ENCODE data around the gene TSTD2.

The TSTD2 gene
- total RNA-seq: 18.3 to 38.6 reads per million in 2 donors

DNA sequence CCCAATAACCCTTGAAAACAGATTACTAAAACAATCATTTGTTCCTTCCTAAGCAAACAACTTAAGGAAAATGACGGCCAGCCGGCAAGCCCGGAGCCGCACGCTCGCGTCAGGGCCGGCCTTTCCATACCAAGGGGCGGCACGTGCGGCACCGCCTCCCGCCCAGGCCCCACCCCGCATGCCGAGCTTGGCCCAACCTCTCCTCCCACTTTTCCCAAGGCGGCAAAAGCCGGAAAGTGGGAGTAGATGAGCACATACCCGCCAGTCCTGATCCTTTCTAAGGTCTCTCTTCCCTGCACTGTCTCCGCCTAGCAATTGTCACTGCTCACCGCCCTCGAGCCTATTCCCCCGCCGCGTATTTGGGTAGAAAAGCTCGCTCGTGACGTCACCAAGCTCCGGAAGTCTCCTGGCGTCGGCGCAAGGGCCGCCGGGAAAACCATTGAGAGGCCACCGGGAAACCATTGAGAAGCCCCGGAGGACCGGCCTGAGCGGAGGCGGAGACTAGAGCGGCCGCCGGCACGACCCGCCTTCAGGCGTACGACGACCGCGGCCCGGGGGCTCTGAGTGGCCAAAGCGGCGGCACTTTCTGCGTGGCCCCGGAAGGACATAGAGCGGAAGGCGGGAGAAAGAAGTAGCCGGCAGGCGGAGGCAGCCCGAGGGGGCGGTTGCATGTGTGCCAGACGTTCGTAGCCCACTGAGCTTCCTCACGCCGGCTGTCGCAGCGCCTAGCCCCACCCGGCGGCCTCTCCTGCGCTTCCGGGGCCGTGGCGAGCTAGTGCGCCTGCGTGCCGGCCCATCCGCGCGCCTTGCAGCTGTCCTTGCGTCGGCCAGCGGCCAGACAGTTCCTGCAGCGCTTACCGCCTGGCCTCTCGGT is at the start of gene TSTD2, which contains the start of gene NCBP1:
TSTD2 (minus strand) TSS at position 384 of the 874 bp plus-strand sequence. CDS start 5,806 bp downstream, outside the sequence.
NCBP1 (plus strand) TSS at position 837 of the 874 bp plus-strand sequence. CDS start 61 bp downstream, outside the sequence.
- peak; percentile 92 for DNase-seq

DNA sequence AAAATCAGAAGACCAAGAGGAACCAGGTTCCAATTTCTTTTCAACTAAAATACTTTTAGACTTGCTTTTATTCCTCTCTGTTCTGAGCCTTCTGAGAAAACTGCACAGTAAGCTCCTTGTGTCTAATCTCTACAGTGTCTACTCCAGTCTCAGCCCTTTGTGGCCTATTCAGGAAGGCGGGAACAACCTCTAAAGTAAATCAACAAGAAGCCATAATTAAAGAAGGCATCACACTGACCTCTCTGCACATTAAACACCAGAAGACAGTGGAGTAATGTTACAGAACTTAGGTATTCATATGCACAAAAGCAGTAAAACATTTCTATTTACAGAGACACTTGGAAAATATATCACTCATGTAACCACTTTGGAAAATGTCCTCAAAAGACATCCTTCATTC is 49.1 kb upstream of the TSTD2 start:
- DNase-seq: no peak

DNA sequence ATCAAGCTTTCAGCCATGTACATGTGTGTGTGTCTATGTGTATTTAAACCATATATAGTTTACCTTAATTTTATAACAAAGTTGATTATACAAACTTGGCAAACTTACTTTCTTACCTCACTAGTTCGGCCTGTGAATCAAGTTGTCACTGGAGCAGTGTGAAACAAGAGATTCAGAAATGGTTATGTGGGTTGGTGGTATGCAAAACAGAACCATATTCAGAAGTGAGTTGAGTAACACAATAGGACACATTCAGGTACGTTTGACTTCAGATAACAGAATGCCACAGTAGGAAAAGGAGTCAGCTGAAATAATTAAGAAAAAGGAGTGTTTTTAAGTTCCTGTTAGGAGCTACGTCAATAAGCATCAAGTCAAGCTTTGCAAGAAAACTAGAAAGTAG is 42.5 kb upstream of the TSTD2 start:
- DNase-seq: no peak

DNA sequence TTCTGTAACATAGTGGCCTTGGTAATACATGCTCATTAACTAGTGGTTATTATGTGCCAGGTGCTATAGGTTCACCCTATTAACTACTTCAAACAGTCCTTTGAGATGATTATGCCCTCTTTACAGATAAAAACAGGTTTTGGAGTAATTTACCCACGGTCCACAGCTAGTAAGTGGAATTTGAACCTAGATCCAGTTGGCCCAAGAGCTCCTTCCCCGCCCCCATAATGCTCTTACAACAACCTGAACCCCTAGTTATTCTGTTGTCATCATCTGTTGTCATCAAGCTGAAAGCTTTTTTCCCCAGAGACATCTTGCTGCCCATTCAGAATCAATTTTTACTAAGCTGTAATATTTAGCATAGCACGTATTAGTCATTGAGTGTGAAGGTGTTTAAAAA is 40.8 kb upstream of the TSTD2 start:
- no peak for DNase-seq

DNA sequence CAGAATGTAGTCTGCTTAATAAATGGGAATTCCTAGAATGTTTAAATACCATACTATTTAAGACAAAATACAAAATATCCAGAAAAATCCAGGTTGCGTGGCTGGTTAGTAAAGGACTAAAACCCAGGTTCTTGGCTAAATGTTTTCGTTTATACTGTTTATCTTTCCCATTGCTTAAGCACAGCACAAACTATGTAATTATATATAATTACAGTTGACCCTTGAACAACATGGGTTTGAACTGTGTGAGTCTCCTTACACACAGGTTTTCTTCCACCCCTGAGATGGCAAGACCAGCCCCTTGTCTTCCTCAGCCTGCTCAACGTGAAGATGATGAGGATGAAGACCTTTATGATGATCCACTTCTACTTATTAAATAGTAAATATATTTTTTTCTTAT is 39.2 kb upstream of the TSTD2 start:
- DNase-seq: no peak

DNA sequence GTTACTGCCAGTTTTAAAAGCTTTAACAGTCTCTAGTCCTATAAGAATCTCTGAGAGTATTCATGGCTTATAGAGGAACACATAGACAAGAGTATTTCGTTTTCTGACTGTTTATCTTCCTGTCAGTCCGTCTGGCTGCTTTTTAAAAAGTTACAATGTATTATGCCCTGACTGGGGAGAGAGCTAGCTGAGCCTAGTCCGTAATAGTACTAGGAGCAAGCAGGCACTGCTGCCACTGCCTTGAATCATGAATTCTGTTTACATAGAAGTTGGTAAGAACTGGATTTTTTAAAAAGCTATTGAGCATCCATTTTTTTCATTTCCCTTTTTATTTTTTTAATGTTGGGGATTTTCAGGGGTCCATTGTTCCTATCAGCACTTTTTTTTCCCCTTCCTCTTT is 37.4 kb upstream of the TSTD2 start:
- no peak for DNase-seq

DNA sequence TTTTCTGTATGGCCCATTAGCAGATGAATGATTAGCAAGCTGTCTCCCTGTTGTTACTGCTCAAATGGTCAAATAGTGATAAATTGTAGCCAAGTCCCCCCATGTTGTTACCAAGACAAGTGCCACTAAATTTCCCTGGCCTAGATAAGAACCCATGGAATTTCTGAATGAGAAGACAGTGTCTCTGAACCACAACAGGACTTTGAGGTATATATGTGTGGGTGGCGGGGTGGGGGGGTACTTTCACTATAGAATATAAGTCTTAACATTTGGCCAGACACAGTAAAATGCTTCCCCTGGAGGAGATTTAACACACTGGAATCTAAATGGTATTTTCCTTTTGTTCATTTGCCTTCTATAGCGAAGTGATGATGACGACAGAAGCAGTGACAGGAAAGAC is 35.3 kb upstream of the TSTD2 start:
- no peak for DNase-seq

DNA sequence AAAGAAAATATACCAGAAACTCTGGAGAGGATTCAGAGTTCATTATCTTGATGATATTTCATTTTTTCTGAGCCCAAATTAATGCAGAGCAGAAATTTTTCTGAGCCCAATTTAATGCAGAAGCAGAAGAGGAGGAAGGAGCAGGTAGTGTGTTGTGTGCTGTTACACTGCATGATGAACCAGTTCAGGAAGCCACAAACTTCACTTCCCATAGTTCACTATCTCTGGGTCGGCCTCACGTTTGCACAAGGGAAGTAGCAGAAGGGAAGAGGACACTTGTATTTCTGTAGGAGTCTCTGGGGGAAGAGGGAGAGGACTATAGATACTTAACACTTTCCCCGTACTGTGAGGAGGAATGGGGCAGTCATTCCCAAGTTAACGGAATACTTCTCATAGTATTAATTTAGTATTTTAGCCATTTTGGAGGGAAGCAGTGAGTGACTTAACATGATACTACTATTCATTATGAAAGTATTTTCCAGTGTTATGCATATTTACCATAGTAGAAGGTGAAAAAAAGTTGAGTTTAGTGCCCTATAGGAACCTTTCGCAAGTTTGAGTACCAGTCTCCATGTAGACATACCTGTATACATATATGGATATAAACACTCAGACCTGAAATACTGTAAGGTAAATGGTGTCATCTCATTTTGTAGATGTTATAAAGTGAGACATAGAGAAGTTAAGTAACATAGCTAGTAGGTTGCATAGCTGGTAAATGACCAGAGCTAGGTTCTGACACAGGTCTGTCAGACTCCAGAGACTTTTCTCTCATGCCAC is 33.9 kb upstream of the TSTD2 start:
- DNase-seq: no peak

DNA sequence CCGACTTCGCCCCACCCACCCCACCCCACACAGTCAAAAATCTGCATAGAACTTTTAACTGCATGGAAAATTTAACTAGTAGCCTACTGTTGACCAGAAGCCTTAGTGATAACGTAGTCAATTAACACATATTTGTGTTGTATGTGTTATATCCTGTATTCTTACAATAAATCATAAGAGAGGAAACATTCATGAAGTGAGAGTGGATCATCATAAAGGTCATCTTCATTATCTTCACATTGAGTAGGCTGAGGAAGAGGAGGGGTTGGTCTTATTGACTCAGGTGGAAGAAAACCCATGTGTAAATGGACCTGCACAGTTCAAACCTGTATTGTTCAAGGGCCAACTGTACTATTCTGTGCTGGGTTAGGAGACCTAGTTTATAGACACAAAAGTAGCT is 32.6 kb upstream of the TSTD2 start:
- DNase-seq: no peak

DNA sequence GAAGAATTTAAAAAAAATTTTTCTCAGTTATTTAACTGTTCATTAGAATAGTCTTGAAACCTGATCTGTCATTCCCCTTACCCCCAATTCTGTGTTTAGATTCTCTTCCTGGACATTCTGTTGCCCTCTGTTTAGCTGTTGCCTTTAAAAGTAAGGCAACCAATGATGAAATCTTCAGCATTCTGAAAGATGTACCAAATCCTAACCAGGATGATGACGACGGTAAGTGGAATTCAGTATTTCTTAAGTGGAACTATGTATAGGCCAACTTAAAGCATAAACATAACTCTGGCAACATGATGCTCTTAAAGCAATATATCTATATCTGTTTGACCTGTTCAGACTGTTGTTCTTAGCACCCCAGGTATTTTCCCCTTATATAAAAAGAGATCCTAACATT is 27.7 kb upstream of the TSTD2 start:
- DNase-seq: no peak

DNA sequence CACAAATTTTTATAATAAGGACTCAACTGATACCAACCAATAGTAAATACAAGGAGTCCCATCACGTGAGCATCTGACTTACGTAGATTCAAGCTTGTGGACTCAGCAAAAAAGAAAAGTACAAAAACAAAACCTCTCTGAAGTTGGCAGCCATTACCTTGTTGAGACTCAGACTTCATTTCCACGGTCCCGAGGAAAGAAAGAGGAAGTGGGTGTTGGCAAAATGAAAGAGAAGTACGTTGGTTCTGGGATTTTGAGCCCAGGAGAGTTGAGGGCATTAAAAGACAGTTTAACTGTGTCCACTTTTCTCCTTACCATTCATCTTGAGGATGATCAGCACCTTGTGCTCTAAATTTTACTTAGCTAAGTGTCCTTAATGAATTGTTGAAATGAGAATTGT is 27.2 kb upstream of the TSTD2 start:
- DNase-seq: no peak

DNA sequence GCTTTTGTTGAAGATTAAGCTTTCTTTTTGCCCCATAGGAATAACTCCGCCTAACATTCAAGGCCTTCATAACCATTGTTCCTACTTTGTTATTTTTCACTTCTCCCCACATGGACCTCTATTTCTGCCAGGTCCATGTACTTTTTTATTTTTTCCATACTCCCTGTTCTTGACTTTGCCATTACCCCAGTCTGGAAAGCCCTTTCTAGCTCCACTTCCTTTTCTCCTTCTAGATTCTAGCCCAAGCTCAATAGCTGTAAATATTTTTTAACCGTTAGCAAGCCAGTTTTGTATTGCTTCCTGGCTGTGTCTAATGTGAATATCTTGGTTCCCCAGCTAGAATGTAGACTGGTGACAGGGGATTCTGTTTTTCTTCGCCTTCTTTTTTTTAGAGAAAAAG is 26.6 kb upstream of the TSTD2 start:
- no peak for DNase-seq

DNA sequence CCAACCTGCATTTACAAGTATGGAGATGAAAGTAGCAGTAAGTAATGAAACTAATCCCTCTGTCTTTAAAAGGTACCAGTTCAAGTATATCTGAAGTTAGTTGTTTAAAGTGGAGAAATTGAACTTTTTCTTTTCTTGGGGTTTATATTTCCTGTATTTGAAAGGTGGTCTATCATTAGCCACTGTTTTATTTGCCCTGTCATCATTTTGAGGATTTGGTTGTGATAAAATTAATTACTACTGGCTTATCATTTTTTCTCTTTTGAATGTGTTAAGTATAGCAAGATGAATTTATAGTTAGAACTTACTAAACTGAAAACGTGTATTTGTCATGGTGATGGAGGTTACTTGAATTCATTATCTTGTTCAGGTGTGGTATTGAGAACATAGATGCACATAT is 25.5 kb upstream of the TSTD2 start:
- no peak for DNase-seq

DNA sequence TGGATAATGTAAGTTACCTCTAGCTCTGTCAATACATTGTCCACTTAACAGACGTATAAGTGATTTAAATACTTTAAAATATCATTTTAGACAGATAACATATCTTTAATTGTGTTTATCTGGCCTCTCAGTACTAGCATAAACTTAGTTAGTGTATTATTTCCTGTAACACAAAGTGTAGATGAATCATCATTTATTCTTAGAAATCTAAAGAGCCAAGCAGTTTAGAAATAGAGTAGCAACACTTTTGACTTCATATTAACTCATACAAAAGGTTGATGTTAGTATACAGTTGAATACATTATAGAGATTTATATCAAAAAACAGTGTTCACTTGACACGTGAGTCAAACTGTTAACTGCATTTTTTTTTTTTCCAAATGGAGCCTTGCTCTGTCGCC is 18.5 kb upstream of the TSTD2 start:
- no peak for DNase-seq

DNA sequence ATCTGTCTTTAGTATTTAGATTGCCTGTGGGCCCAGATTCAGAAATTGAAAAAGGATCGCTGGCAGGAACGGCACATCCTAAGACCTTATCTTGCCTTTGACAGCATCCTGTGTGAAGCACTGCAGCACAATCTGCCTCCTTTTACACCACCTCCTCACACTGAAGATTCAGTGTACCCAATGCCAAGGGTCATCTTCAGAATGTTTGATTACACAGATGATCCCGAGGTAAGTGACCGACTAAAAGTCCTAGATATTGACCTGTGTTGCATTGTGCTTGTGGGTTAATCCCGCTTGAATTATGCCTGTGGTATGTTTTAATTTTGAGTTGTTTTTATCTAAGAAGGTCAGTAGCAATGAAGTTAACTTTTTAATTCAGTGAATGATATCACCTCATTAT is 14.8 kb upstream of the TSTD2 start:
- no peak for DNase-seq

DNA sequence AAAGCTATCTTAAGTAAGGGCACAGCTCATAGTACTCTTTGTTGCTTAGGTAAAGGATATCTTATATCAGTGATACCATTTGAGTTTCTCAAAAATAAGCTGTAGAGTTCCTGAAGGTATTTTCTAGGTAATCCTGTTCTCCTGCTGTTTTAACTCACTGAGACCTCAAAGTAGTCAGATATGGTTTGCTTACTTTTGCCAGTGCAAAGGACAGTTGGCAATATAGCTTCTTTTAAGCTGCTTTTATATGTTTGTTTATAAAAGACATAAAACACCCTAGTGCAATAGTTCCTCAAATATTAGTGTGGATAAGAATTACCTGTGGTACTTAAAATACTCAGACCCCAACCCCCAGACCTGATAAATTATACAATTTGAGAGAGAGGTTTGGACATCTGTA is 12.6 kb upstream of the TSTD2 start:
- DNase-seq: no peak

DNA sequence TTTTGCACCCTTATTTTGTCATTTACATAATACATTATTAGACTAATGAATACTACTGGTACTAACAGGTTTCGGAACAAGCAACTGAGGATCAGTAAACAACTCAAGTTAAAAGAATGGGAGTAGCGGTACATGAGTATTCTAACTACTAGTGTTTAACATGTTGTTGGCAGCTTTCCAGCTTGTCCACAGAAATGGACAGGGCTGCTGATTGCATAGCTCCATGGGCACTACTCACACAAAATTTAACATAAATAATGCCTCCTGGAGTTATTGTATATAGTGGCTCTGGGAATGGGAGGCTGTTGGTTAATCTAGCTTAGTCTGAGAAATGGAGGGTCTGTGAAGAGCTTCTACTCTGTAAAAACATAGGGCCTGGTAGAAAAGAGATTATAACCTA is 7.2 kb upstream of the TSTD2 start:
- no peak for DNase-seq

DNA sequence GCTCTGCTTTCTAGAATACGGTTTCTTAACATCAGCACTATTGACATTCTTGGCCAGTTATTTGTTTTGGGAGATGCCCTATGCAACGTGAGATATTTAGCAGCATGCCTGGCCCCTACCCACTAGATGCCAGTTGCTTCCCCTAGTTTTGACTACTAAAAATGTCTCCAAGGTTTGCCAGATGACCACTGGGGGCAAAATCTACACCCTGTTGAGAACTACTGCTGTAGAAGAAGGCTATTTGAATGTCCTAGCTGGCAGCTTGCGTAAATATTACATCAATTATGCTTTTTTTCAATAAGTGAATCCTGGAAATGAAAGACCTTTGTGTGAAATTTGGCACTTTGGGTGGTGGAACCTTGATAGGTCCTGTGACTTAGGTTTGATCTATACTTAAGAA is 5.5 kb upstream of the TSTD2 start:
- DNase-seq: no peak

DNA sequence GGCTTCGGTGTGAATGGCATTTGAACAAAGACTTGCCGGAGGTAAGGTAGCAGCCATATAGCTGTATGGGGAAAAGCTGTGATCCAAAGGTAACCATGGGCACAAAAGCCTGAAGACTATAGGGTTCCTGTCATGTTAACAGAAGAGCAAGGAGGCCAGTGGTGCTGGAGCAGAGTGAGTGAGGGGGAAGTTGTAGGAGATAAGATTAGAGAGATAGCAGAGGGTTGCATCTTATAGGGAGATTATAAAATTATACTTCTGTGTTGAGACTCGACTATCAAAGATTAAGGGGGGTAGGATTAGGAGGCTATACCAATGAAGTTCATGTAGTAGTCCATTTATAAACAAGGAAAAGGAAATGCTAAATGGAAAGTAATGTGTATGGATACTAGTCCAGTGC is 3.7 kb upstream of the TSTD2 start:
- DNase-seq: no peak

DNA sequence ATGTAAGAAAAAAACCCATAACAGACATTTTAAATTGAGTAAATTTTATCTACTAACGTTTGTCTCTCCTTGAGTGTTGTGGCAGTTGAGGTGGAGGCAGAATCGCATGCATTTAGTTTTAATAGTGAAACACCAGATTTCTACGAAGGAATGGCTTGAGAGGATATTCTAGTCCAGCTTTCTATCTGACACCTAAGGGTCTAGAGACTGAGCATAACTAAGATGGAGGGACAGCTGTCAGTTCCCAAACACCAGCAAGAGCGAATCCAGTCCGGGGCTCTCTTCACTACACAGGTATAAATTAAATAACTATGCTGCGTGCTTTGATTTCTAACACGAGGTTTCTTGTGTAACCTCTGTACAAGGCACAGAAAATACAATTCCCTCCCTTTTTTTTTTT is 1.9 kb upstream of the TSTD2 start:
- no peak for DNase-seq

DNA sequence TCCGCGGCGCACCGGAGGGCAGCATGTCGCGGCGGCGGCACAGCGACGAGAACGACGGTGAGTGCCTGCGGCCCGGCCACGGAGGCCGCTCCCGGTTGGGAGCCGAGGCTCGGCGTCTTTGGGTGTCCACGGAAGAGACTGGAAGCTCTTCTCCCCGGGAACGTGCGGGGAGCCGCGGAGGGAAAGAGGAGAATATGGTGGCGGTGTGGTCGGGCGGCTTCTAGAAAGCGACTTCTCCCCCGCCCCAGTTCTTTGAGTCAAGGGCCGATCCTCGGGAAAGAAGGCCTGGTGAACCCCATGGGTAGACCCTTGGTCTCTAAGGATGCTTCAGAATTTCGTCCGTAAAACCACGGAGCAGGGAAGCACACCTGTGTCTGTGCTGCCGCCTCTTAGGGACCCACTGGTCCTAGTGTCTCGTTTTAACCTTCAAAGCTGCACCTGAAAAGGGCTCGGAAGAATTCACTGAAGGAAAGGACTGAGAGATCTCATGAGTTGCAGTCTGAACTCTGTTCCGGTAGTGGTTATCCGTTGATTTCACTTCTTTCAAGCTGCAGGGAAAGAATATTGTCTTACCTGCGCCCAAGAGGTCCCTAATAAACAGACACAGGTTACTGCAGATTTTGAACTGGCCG is 807 bp upstream of the TSTD2 start:
- no peak for DNase-seq

DNA sequence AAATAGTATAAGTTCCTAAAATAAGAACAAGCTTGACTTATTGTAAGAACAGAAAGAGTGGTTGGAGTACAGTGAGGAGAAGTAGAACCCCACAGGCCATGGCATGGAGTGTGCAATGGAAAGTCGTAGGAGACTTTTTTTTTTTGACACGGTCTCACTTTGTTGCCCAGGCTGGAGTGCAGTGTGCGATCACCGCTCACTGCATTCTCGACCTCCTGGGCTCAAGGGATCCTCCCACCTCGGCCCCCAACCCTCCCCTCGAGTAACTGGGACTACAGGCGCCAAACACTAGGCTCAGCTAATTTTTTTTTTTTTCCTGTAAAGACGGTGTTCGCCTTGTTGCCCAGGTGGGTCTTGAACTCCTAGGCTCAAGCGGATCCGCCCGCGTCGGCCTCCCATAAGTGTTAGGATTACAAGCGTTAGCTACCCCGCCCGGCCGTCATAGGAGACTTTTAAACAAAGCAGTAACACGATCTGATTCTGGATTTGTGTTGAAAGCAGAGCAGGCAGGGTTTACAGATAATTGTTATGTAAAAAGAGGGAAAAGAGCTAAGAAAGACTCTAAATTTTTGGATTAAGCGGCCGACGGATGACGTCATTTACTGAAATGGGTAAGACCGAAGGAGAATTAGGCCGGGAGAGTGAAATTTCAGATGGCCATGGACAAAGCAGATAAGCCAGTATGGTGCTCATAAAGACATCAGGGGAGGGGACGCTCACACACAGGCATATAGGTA is 752 bp downstream of the TSTD2 start:
- peak; percentile 13 for DNase-seq

DNA sequence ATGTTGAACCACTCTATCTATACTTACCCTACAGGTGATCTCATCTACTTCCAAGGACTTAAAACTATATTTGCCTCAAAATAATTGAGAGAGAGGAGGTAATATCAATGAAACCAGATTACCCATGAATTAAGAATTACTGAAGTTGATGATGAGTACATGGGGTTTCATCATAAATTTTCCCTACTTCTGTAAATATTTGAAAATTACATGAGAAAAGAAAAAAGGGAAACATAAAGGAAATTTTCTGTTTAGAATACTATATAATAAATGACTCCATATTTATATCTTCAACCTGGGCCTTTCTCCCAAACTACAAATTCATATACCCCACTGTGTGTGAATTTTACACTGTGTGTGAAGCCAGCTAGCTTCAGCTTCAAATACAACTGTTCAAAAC is 2.6 kb downstream of the TSTD2 start:
- DNase-seq: no peak

Measured in T-helper 9 cell (primary cell).